Putamen (tissue), 1 donor: ENCODE results near the gene MAD1L1.
"Not testable (repeated sequence)": the region's sequence is repeated elsewhere in the genome, so short reads cannot be mapped to it uniquely, and the experiment has no call there.

ENCODE experiments used
- DNase-seq: peaks from one replicate; pipeline ENCODE4 v3.0.0-alpha.2; 2016; ENCODE audit warnings: low spot score

The MAD1L1 gene

DNA sequence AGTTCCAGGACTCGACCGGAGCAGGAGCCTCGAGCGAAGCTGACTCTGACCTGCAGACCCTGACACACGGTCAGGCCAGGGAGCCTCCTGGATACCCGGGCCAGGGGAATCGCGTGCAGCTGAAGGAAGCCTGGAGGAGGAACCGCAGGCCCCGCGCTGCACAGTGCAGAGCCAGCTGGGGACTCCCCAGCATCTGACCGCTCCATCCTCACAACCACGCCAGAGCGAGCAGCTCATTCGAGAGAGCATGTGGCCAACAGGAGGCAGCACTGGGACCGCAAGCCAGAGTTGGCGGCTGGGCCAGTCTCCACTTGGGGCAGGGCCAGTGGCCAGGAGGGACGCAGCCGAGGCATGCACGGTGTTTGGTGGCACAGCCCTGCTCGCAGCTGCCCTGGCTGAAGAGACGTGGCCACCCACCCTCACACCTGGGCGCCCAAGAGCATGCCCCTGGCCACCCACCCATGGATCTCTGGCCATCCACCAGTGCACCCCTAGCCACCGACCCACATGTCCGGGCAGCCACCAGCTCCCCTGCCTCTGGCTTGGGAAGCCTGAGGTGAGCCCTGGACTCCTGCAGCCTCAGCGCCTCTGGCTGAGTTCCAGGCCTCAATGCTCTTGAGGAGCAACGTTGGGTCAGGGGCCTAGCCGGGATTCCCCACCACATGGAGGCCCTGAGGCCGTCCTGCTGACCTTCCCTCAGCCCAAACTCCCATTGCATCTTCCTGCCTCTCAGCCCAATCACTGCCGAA lies 348.7 kb downstream of the MAD1L1 start:
- DNase-seq, result no peak

DNA sequence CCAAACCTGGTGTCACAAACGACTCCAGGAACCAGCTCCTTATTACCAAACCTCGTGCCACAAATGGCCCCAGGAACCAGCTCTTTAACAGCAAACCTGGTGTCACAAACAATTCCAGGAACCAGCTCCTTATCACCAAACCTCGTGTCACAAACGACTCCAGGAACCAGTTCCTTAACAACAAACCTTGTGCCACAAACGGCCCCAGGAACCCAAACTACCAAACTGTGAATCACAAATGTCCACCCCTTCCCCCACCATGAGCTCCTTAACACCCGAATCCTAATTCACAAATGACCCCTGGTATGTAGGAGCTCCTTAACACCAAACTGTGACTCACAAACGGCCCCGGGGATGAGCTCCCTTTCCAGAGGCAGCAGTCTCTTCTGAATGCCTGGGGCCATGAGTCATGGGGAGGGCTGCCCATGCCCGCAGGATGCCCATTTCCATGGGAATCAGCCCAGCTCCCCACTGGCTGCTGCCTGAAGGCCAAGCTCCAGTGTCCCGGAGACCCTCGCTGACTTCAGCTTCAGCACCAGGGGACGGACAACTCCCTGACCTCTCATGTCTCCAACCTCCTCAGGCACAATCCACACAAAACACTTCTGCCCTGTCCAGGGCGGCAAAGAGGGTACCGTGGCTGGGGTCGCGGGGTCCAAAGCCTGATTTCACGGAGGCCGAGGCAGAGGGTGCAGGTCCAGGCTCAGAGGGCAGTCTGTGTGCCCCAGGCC lies 349.5 kb downstream of the MAD1L1 start:
- DNase-seq, result no peak

GRCh38 chr7:1882451-1882850 lies 350.3 kb downstream of the MAD1L1 start:
- DNase-seq, result no peak

DNA sequence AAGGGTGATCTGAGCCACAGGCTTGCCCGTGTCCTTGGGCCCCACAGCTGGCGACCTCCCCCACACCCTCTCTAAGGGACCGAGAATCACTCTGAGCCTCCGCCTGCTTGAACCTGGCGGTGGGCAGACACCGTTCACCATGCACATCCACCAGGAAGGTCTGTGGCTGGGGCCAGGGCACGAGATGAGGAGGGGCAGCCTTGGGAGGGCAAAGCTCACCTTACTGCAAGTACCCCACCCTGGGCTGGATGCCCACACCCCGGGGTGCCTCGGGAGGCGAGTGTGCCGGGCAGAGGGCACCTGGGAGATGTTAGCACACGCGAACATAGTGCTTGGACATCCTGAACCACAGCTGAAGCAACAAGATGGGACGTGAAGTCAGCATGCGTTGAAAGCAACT lies 350.8 kb downstream of the MAD1L1 start:
- no peak for DNase-seq

DNA sequence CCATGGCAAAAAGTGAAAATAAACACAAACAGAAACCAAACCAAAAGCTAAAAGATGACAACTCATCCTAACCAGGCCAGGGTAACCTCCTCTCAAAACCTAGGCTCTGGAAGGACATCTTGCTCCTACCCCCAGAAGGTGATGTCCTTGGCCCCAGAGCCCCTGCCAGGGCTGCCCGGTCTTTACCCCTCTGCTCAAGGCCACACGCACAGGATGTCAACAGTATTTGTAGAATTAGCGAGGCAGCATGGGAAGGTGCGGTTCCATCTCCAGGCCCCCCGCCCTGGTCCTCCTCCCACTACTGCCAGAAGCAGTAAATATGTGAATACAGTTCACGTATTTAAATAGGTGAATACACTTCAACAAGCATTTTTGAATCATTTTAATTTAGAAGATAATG lies 356.1 kb downstream of the MAD1L1 start:
- DNase-seq, result not testable (repeated sequence)

GRCh38 chr7:1875392-1876199 lies 357.1 kb downstream of the MAD1L1 start:
- DNase-seq, result not testable (repeated sequence)

GRCh38 chr7:1874590-1875391 lies 358.0 kb downstream of the MAD1L1 start:
- DNase-seq, result not testable (repeated sequence)

DNA sequence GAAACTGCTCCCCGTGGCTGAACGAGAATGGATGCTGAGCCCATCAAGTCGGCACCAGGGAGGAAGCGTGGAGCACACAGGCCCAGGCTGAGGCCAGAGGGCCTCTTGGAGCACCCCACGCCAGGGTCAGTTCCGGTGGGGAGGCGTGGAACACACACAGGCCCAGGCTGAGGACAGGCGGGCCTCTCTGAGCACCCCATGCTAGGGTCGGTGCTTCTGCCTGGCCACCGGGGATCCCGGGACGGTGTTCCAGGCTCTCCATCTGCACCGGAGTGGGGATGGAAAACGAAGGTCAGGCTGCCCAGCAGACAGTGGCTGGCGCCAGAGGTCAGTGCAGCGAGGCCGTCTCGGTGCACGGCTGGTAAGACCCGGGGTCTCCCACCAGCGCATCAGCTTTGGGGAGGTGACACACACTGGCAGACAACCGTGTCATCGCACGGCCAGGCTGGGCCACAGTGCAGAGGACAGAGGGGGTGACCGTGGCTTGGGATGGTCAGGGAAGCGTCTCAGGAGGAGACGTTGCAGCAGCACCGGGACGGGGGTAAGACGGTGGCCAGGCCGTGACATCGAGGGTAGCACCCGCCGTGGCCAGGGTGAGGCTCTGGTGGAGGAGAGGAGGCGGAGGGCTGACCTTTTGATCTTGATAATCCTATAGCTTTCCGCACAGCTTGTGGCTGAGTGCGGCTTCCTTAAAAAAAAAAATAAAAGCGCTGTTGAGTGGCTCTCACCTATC lies 358.7 kb downstream of the MAD1L1 start:
- no peak for DNase-seq

DNA sequence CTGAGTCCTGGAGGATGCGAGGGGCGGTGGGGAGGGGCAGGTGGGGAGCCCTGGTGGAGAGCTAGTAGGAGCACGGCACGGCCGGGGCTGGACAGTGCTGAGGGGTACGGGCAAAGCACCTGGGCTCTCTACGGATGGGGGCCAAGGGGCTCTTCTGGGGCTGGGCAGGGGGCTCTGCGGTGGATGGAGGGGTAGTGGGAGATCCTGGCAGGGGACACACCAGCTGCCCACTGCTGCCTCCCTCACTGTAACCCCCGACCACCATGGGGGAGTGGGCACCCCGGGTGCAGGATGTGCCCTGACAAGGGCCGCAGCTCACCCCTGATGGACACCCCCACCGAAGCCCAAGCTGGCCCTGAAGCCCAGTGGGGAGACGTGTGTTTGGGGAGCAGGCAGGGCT lies 359.3 kb downstream of the MAD1L1 start:
- DNase-seq, result no peak

DNA sequence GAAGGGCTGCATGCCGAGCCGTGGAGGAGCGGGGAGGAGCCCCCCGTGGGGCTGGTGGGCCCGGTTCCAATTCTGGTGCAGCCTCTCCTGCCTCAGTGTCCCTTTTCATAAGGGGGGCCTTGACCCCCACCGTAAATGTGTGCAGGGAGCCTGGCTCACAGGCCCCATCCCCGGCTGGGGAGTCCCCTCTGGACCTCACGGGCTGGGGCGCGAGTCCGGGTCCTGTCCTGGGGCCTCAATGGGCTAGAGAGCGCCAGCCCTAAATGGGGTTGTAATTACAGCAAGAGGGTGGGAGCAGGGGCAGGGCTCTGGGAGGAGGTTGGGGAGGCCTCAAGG lies 359.7 kb downstream of the MAD1L1 start:
- no peak for DNase-seq

GRCh38 chr7:1872191-1873069 lies 360.3 kb downstream of the MAD1L1 start:
- no peak for DNase-seq

- DNase-seq, result no peak
Measured at GRCh38 chr7:1869452-1870130, 363.2 kb downstream of the MAD1L1 start.

GRCh38 chr7:1868516-1869165 lies 364.1 kb downstream of the MAD1L1 start:
- no peak for DNase-seq

- no peak for DNase-seq
Measured at GRCh38 chr7:1867370-1868260, 365.1 kb downstream of the MAD1L1 start.

GRCh38 chr7:1866601-1867000 lies 366.1 kb downstream of the MAD1L1 start:
- DNase-seq, result no peak

GRCh38 chr7:1865571-1866255 lies 367.0 kb downstream of the MAD1L1 start:
- no peak for DNase-seq

DNA sequence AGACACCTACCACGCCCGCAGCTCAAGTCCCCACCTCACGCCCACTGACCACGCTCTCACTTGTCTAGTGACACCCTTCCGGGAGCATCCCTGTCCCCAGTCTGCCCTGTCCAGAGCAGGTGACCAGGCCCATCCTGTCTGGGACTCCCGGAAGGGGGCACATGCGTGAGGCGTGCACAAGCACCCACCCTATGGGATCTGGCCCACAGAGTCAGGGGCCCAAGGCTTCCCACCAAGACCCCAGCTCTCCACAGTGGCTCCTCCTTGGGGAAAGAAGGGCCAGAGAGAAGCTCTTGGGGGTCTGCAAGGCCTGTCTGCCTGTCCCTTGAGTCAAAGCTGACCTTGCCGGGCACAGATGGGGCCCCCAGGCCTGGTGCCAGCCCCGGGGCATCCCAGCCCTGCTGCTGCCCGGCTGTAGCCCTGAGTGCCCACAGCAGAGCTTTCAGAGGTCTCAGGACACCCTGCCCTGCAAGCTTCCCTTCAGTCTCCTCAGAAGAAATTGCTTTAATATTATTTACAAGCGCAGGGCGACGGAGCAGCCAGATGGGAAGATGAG lies 367.7 kb downstream of the MAD1L1 start:
- DNase-seq, result no peak
